ENCODE results near the gene POMP.

POMP gene

DNA sequence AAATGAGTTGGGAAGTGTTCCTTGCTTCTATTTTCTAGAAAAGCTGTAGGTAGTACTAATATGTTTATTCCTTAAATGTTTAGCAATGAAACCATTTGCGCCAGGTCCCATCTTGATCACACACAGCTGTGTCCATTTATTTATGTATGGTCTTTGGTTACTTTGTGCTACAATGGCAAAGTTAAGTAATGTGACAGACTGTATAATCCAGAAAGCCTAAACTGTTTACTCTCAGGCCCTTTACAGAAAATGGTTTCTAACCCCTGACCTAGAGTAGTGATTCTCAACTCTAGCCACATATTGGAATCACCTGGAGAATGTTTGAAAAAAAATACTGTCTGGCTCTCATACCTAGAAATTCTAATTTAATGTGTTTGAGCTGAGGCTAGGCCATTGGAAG is 38.5 kb downstream of the POMP start:
- Histone ChIP-seq H3K36me3 (peaks cover 31 to 42% (median 40%) of the 10 kb centered on the region in 3 donors), H3K4me1 (no peaks in the 10 kb centered on the region), H3K9me3 (peaks cover 0 to 3% (median 0%) of the 10 kb centered on the region in 3 donors), H3K27me3 (no peaks in the 10 kb centered on the region), H3K27ac (no peak overlapping the region), H3K4me3 (no peak overlapping the region)
- intact Hi-C loops (cut with DNase I; ENCODE audit: low total_unique reads) = no loop called here
- DNase-seq = no peak
- TF ChIP-seq, protein P1, sequence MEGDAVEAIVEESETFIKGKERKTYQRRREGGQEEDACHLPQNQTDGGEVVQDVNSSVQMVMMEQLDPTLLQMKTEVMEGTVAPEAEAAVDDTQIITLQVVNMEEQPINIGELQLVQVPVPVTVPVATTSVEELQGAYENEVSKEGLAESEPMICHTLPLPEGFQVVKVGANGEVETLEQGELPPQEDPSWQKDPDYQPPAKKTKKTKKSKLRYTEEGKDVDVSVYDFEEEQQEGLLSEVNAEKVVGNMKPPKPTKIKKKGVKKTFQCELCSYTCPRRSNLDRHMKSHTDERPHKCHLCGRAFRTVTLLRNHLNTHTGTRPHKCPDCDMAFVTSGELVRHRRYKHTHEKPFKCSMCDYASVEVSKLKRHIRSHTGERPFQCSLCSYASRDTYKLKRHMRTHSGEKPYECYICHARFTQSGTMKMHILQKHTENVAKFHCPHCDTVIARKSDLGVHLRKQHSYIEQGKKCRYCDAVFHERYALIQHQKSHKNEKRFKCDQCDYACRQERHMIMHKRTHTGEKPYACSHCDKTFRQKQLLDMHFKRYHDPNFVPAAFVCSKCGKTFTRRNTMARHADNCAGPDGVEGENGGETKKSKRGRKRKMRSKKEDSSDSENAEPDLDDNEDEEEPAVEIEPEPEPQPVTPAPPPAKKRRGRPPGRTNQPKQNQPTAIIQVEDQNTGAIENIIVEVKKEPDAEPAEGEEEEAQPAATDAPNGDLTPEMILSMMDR (IDR thresholded peaks at IDR 0.05) = no peak

DNA sequence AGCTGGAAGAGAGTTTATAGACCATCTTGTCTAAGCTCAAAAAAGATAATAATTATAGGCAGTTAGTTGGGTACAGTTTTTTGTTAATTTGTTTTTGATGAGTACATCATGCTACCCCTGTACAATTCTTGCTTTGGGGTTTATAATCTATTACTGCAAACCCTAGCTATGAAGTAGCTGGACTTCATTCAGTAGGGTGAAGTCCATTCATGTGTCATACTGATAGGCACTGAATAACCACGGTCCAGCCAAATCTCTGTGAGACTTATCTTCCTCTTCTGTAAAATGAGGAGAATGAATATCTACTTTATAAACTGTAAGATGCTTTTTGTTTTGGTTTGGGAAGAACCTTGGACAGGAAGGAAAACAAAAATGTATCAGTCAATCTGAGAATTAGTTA is 40.3 kb downstream of the POMP start:
- DNase-seq = no peak
- TF ChIP-seq, protein P1 (IDR thresholded peaks at IDR 0.05) = no peak
- H3K27me3 ChIP-seq = no peaks in the 10 kb centered on the region
- no peak overlapping the region for H3K27ac ChIP-seq
- no peaks in the 10 kb centered on the region for H3K9me3 ChIP-seq
- H3K4me1 ChIP-seq = no peaks in the 10 kb centered on the region
- intact Hi-C loops (cut with DNase I; ENCODE audit: low total_unique reads) = no loop called here
- peaks cover 38 to 60% (median 45%) of the 10 kb centered on the region in 3 donors for H3K36me3 ChIP-seq
- no peak overlapping the region for H3K4me3 ChIP-seq

DNA sequence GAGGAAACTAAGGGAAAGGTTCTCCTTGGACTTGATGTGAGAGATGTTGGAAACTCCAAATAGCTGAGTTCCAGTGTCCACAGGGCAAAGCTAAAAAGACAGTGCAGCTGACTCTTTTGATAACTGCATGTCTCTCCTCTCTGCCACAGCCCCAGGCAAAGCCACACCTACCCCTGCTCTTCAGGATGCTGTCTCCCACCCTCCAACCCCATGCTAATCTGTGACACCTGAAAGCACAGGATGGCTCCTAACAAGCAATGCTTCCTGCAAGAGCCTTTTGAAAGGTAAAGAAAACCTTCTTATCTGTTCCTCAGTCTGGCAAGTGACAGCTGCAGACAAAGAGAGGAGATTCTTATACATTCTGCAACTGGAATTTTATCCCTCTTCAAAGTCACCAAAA is 45.4 kb downstream of the POMP start:
- Histone ChIP-seq H3K27ac (no peak overlapping the region), H3K36me3 (peaks cover 27 to 57% (median 38%) of the 10 kb centered on the region in 3 donors), H3K27me3 (no peaks in the 10 kb centered on the region), H3K4me1 (no peaks in the 10 kb centered on the region), H3K4me3 (no peak overlapping the region), H3K9me3 (no peaks in the 10 kb centered on the region)
- TF ChIP-seq, protein P1 (IDR thresholded peaks at IDR 0.05) = no peak
- no peak for DNase-seq
- intact Hi-C loops (cut with DNase I; ENCODE audit: low total_unique reads) = no loop called here

DNA sequence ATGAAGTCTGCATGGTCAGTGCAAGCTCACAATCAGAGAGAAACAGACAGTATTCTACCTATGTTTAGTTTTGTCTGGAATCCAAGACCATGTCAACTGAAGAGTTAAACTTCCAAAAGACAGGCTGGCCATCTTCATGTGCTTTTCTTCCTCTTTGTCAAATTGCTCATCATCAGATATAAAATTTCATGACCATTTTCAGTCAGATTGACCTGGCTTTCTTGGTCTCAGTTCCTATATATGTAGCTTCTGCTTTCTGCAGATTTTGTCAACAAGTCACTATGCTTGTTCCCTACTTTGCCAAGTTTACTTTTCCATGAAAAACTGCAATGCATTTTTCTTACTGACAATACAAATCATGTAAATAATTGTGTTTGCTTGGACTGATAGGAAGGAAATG is 46.0 kb downstream of the POMP start:
- Histone ChIP-seq H3K4me3 (no peak overlapping the region), H3K36me3 (peaks cover 23 to 55% (median 32%) of the 10 kb centered on the region in 3 donors), H3K27ac (no peak overlapping the region), H3K4me1 (no peaks in the 10 kb centered on the region), H3K9me3 (no peaks in the 10 kb centered on the region), H3K27me3 (no peaks in the 10 kb centered on the region)
- TF ChIP-seq, protein P1 (IDR thresholded peaks at IDR 0.05) = no peak
- no peak for DNase-seq
- intact Hi-C loops (cut with DNase I; ENCODE audit: low total_unique reads) = no loop called here

DNA sequence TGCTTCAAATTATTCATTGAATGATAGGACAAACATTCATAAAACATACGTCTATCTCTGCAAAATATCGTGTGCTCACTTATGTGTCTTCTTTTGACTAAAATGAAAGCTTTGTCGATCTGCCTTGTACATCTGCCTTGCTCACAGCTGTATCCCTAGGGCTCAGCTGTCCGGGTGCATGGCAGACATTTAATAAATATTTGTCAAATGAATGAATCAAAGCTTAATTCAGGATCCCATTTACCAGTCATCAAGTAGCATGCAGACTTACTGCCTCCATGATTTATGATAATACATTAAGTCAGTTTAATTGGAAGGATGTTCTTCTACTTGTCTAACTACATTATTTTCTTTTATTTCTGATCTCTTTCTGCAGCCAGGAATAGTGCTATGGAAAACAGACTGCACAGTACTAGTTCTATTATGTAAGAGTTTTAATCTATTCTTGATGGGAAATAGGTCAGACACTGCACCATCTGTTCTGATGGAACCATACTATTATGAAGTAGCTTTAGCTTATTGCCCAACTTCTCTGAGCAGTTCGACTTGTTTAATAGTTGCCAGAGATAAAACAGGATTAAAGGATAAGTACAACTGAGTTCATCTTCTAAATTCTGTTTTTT is 46.6 kb downstream of the POMP start:
- Histone ChIP-seq H3K27me3 (no peaks in the 10 kb centered on the region), H3K4me1 (no peaks in the 10 kb centered on the region), H3K27ac (no peak overlapping the region), H3K4me3 (no peak overlapping the region), H3K36me3 (peaks cover 19 to 54% (median 25%) of the 10 kb centered on the region in 3 donors), H3K9me3 (no peaks in the 10 kb centered on the region)
- TF ChIP-seq, protein P1 (IDR thresholded peaks at IDR 0.05) = no peak
- no peak for DNase-seq
- intact Hi-C loops (cut with DNase I; ENCODE audit: low total_unique reads) = no loop called here
